Peyer's patch (tissue), 4 donors: ENCODE results near the gene CEACAM20. TPM values are rescaled to one million over a fixed set of nuclear protein-coding genes. Genes with fewer than 3 reads are reported as not detected.

ENCODE experiments used
- DNase-seq, 3 donors: peaks; one replicate each; pipeline ENCODE4 v3.0.0-alpha.2; 2017 to 2019
- H3K27ac ChIP-seq, 4 donors: fragments of 200-600 bp; sonication (generic); one replicate each; pipeline ENCODE4 v1.5.1; 2016 to 2019
- H3K27me3 ChIP-seq, 2 donors: fragments of 200-600 bp; sonication (generic); one replicate each; pipeline ENCODE4 v1.5.1; 2019
- H3K36me3 ChIP-seq, 3 donors: fragments of 200-600 bp; sonication (generic); one replicate each; pipeline ENCODE4 v1.5.1; 2016 to 2019
- H3K4me1 ChIP-seq, 4 donors: fragments of 200-600 bp; sonication (generic); one replicate each; pipeline ENCODE4 v1.5.1; 2016 to 2019
- H3K4me3 ChIP-seq, 4 donors: fragments of 200-600 bp; sonication (generic); 1 replicate in 3 of 4; 2 replicates in 1 of 4; pipeline ENCODE4 v1.5.1; 2016 to 2019; ENCODE audit warnings: mild to moderate bottlenecking in 1 of 4
- H3K9me3 ChIP-seq, 4 donors: fragments of 200-600 bp; sonication (generic); one replicate each; pipeline ENCODE4 v1.5.1; 2016 to 2019; ENCODE audit warnings: mild to moderate bottlenecking in 1 of 4
- POLR2A ChIP-seq, 2 donors: fragments of 450-650 bp; IDR thresholded peaks; one replicate each; pipeline ENCODE4 v1.5.1; 2017; ENCODE audit warnings: antibody characterized with exemption in 2 of 2, mild to moderate bottlenecking in 2 of 2, moderate library complexity in 2 of 2
- total RNA-seq, 4 donors: library from RNA; depleted of rRNA; stranded (reverse); fragments of >200 nt; gene quantifications; one replicate each; pipeline ENCODE4 v1.1.0, GENCODE V29; 2016
- TF ChIP-seq, protein P1 (sequence below), 6 experiments: fragments of 450-650 bp in 4 of 6; fragments of 200-600 bp in 2 of 6; sonication (generic) in 1 of 6; IDR thresholded peaks; one replicate each; pipeline ENCODE4 v1.5.1; 2017 to 2019; ENCODE audit warnings: antibody characterized with exemption in 6 of 6, mild to moderate bottlenecking in 3 of 6, moderate library complexity in 1 of 6

Gene CEACAM20
- 100 to 1,000 TPM in 3 of 4 donors, 1 to 10 TPM in 1; 5.0 to 490 (median 163) TPM for total RNA-seq

DNA sequence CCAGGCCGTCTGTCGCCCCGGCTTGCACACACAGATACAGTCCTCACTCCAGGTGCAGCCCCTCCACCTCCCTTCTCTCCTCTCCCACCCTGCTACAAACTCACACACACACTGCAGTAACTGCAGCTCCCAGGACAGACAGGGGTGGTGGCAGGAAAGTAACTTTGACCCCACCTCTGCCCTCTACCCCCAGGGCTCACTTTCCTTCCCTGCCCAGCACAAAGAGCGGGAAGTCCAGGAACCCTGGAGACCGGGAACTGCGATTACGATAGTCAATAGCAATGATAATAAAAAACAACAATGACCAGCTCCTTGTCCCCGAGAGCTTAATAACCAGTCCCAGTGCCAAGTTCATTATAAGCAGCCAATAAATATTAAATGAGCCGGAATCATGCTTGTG lies at the start of gene CEACAM20:
Gene CEACAM20, minus strand, starts transcription at position 140 of the 400 bp plus-strand sequence. CDS start 166 bp downstream, outside the sequence.
- Histone ChIP-seq H3K4me1 (no peaks in the 10 kb centered on the region), H3K9me3 (no peaks in the 10 kb centered on the region), H3K36me3 (no peaks in the 10 kb centered on the region), H3K27me3 (no peaks in the 10 kb centered on the region), H3K4me3 (peak within 1 kb of the TSS in 3 of 4 donors; percentile 8 to 56 (median 42)), H3K27ac (peak within 1 kb of the TSS in 2 of 4 donors; percentile 41 to 85)
- peak; percentile 0 to 25 for TF ChIP-seq POLR2A (IDR thresholded peaks at IDR 0.05)
- TF ChIP-seq, protein P1, sequence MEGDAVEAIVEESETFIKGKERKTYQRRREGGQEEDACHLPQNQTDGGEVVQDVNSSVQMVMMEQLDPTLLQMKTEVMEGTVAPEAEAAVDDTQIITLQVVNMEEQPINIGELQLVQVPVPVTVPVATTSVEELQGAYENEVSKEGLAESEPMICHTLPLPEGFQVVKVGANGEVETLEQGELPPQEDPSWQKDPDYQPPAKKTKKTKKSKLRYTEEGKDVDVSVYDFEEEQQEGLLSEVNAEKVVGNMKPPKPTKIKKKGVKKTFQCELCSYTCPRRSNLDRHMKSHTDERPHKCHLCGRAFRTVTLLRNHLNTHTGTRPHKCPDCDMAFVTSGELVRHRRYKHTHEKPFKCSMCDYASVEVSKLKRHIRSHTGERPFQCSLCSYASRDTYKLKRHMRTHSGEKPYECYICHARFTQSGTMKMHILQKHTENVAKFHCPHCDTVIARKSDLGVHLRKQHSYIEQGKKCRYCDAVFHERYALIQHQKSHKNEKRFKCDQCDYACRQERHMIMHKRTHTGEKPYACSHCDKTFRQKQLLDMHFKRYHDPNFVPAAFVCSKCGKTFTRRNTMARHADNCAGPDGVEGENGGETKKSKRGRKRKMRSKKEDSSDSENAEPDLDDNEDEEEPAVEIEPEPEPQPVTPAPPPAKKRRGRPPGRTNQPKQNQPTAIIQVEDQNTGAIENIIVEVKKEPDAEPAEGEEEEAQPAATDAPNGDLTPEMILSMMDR (IDR thresholded peaks at IDR 0.05): no peak
- peak in 2 of 3 donors; percentile 66 to 77 for DNase-seq

DNA sequence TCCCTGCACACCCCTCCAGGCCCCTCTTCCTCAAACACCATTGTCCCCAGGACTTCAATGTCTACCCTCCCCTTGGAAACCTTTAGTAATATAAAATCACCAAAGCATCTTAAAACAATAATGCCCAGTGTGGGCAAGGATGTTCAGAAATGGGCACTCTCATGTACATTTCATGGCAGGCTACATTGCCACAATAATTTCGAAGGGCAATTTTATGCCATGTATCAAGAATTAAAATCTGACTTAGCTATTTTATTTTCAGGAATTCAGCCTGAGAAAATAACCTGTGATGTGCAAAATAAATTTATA lies 48.0 kb upstream of the CEACAM20 start:
- TF ChIP-seq, protein P1 (IDR thresholded peaks at IDR 0.05): no peak
- no peak for TF ChIP-seq POLR2A (IDR thresholded peaks at IDR 0.05)
- H3K27ac ChIP-seq: no peak overlapping the region
- no peak for DNase-seq
- H3K9me3 ChIP-seq: no peaks in the 10 kb centered on the region
- no peaks in the 10 kb centered on the region for H3K36me3 ChIP-seq
- no peaks in the 10 kb centered on the region for H3K27me3 ChIP-seq
- H3K4me1 ChIP-seq: no peaks in the 10 kb centered on the region
- H3K4me3 ChIP-seq: no peak overlapping the region

DNA sequence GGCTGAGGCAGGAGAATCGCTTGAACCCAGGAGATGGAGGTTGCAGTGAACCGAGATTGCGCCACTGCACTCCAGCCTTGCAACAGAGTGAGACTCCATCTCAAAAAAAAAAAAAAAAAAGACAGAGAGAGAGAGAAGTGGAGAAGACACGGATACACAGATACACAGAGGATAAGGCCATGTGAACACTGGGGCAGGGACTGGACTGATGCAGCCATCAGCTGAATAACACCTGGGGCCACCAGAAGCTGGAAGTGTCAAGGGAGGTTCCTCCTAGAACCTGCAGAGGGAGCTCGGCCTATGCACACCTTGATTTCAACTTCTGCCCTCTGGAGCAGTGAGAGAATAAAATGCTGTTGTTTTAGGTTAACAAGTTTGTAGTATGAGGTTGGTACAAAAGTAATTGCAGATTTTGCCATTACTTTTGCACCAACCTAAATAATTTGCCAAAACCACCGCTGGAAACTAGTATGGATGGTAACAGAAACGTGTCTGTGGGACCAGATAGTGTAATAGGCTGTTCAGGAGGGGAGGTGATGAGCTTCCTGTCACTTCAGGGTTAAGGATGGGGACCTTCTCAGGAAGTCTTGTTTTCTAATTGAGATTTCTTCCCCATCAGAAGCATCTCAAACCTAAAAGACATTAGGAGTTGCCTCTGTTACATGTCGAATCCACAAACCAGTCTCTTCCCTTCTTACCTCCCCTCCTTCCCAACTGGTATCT lies 47.5 kb upstream of the CEACAM20 start:
- no peaks in the 10 kb centered on the region for H3K9me3 ChIP-seq
- no peaks in the 10 kb centered on the region for H3K36me3 ChIP-seq
- H3K27ac ChIP-seq: no peak overlapping the region
- TF ChIP-seq, protein P1 (IDR thresholded peaks at IDR 0.05): peak in 4 of 6 experiments; percentile 40 to 88 (median 82)
- TF ChIP-seq POLR2A (IDR thresholded peaks at IDR 0.05): no peak
- no peaks in the 10 kb centered on the region for H3K27me3 ChIP-seq
- H3K4me1 ChIP-seq: no peaks in the 10 kb centered on the region
- no peak overlapping the region for H3K4me3 ChIP-seq
- peak in 2 of 3 donors; percentile 58 to 69 for DNase-seq

DNA sequence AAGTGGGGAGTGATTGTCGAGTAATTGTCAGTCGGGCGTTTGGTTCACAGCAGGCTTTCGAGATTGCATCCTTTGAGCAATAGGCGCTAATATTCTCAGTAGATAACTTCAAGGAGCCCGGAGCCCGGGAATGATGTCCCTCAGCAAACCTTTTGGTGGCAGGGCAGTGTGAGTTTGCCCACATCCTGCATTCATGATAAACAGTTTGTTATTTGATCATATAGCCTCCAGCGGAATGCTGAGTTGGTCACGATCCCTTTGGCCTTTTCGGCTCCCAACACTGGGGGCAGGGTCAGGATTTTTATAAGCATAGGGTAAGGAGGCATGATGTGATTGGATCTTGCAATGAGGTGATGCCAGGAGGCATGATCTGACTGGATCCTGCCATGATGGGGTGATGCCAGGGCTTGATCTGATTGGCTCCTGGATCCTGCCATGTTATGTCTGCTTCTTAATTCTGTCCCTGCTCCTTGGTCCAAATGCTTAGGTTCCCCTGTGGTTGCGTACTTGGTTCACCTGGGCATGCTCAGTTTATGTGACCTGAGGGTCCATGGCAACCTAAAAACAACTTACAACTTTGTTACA lies 45.7 kb upstream of the CEACAM20 start:
- no peak for TF ChIP-seq POLR2A (IDR thresholded peaks at IDR 0.05)
- TF ChIP-seq, protein P1 (IDR thresholded peaks at IDR 0.05): no peak
- H3K4me1 ChIP-seq: peaks cover 0 to 6% (median 0%) of the 10 kb centered on the region in 4 donors
- H3K36me3 ChIP-seq: no peaks in the 10 kb centered on the region
- DNase-seq: no peak
- no peak overlapping the region for H3K27ac ChIP-seq
- no peaks in the 10 kb centered on the region for H3K9me3 ChIP-seq
- H3K27me3 ChIP-seq: no peaks in the 10 kb centered on the region
- H3K4me3 ChIP-seq: no peak overlapping the region

DNA sequence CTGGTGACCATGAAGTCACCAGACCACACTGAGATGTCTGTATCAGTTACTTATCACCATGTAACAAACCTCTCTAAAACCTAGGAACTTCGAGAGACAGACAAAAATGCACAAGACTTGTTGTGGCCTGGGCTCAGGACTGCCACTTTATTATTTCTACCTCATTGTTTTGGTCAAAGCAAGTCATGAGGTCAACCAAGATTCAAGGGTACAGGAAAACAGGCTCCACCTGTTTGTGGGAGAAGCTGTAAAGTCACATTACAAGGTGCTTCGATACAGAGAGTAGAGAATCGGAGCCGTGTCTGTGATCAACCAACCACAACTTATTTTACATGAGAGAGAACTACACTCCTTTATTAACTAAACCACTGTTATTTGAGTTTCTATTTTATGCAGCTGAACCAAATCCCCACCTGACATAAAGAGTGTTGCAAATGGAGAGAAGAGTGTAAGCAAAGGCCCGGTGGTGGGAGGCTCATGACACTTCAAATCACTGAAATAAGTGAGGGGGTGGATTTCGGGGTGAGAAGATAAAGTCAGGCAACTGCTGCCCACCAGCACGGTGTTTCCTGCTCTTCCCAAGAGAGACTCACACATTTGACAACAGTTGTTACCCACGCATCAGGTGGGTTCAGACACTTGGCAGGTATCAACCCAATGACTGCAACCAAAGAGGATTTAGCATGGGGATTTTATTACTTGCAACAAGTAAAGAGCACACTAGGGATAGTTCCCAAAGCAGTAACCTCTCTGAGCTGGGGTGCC lies 44.9 kb upstream of the CEACAM20 start:
- no peaks in the 10 kb centered on the region for H3K27me3 ChIP-seq
- no peak overlapping the region for H3K4me3 ChIP-seq
- H3K4me1 ChIP-seq: peaks cover 0 to 6% (median 0%) of the 10 kb centered on the region in 4 donors
- no peaks in the 10 kb centered on the region for H3K9me3 ChIP-seq
- H3K27ac ChIP-seq: no peak overlapping the region
- no peak for DNase-seq
- H3K36me3 ChIP-seq: no peaks in the 10 kb centered on the region
- no peak for TF ChIP-seq POLR2A (IDR thresholded peaks at IDR 0.05)
- TF ChIP-seq, protein P1 (IDR thresholded peaks at IDR 0.05): no peak
